Activated T-helper 2 cell treated with anti-CD3 and anti-CD28 coated beads, Interferon-gamma antibody, Interleukin-2, Interleukin-4, amounts not matched to agents 10 μg/mL and 5 μg/mL and 100 μg/mL, durations not matched to agents 14 hours and 24 hours and 36 hours (primary cell): ENCODE results near the gene UQCC2. TPM values are rescaled to one million over a fixed set of nuclear protein-coding genes. Genes with fewer than 3 reads are reported as not detected.

ENCODE experiments used
- DNase-seq: peaks from one replicate; pipeline ENCODE4 v3.0.0; 2021; ENCODE audit warnings: low spot score
- H3K27ac Mint-ChIP-seq: one replicate; pipeline ENCODE4 v1.8.0; 2021; ENCODE audit warnings: mixed read lengths
- H3K27me3 Mint-ChIP-seq: one replicate; pipeline ENCODE4 v1.8.0; 2021; ENCODE audit warnings: low read depth, mixed read lengths
- H3K36me3 Mint-ChIP-seq: one replicate; pipeline ENCODE4 v1.8.0; 2021; ENCODE audit warnings: low read depth, mixed read lengths
- H3K4me1 Mint-ChIP-seq: one replicate; pipeline ENCODE4 v1.8.0; 2021; ENCODE audit warnings: low read depth, mixed read lengths
- H3K4me3 Mint-ChIP-seq: one replicate; pipeline ENCODE4 v1.8.0; 2021; ENCODE audit warnings: low read depth, mild to moderate bottlenecking, moderate library complexity, mixed read lengths
- H3K9me3 Mint-ChIP-seq: one replicate; pipeline ENCODE4 v1.8.0; 2021; ENCODE audit warnings: mixed read lengths
- intact Hi-C: fragments of 100-400 bp; cut with micrococcal nuclease; formaldehyde crosslinking; loops from one replicate; pipeline ENCODE4 v1.15.1; 2023
- total RNA-seq: library from RNA; stranded (reverse); gene quantifications from 2 replicates; pipeline ENCODE4 v1.2.3, GENCODE V29; 2022

UQCC2 gene
- total RNA-seq, 1 donor from 2014 or later, result 136 TPM

DNA sequence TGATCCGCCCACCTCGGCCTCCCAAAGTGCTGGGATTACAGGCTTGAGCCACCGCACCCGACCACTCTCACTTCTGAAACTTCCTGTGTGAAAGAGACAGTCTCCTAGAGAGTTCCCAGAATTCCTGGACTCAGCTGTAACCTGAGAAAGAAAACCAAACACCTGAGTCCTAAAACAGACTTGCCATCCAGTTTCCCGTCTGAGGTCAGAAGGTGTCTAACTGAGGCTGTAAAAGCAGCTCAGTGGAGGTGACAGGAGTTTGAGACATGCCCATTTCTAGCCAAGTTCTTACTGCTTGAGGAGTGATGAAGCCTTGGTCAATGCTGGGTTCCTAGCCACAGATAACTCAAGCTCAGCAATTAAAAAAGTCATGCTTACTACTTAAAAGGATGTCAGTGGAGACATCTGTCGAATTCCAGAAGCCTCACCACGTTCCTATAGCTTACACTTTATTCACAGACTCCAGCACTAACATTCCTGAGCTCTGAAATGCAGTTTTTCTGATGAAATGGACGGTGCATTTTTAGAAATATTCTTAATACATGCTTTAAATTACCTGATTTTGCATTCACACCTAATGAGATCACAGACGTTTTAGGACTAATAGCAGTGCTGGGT, 6.1 kb downstream of the UQCC2 start:
- no peak for DNase-seq
- Mint-ChIP-seq H3K36me3 (peaks cover 59% of the 10 kb centered on the region), H3K27ac (no peak overlapping the region), H3K27me3 (no peaks in the 10 kb centered on the region), H3K4me3 (no peak overlapping the region), H3K4me1 (peaks cover 27% of the 10 kb centered on the region), H3K9me3 (no peaks in the 10 kb centered on the region)
- intact Hi-C loops, result no loop called here

DNA sequence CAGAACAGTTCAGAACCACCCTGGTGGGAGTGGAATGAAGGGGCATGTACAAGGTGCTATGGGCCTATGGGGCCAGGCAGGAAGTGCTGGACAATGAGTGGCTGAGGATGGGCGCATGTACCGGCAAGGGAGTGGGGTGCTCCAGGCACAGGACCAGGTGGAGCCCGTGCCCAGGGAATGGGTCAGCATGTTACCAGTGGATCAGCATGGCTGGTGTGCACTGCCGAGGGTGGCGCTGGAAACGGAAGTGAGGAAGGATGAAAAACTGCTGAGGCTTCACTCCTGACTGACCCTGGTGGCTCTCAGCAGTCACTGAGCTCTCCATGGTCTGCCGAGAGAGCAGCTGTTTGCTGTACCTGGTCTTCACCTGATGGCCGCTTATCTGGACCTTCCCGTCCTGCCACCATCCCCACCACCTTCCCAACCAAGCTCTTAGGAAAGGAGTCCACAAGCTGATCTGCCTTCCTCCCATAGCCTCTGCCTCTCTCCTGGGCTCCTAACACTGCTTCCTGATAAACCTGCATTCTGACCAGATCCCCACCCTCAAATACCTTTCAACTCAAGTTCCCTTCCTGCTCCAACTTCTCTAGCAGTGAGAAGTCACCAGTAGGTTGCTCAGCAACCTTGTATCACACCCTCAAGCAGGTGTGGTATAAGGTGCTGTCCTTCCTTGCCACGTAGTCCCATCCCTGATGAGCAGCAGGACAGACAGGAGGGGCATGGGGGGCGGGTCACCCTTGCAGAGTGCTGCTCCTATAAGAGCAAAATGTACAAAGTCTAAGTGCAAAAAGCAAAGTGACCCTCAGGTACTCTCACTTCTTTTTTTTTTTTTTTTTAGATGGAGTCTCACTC, 7.1 kb downstream of the UQCC2 start:
- no peak overlapping the region for H3K4me3 Mint-ChIP-seq
- intact Hi-C loops, result no loop called here
- no peaks in the 10 kb centered on the region for H3K9me3 Mint-ChIP-seq
- H3K27ac Mint-ChIP-seq, result no peak overlapping the region
- no peak for DNase-seq
- H3K4me1 Mint-ChIP-seq, result peaks cover 28% of the 10 kb centered on the region
- H3K36me3 Mint-ChIP-seq, result peaks cover 57% of the 10 kb centered on the region
- no peaks in the 10 kb centered on the region for H3K27me3 Mint-ChIP-seq

DNA sequence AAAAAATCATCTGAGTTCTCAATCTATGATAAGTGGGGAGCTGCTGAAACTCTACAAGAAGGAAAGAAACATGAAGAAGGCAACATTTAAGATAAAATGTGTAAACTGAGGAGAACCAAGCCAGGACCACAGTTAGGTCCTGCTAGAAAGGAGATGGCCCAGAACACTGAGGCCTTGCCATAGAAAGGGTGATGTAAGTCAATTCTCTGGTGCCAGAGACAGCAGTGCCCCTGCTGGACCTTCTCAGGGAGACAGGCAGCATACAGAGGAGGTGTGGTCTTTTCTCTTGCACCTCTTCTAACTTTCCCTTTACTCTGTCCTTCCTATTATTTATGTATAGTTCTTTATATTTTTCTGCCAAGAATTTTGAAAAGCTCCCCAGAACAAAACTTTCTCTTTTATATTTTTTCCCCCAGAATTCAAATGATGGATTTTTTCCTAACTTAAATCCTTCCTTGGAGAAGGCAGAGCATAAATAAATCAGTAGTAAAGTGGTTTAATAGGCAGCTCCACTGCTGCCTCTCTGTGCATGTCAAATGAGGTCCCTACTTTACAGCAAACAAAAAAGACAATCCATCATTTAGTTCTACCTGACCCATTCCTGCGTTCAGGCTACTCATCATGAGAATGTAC, 9.0 kb downstream of the UQCC2 start:
- H3K27me3 Mint-ChIP-seq, result no peaks in the 10 kb centered on the region
- H3K36me3 Mint-ChIP-seq, result peaks cover 56% of the 10 kb centered on the region
- intact Hi-C loops, result no loop called here
- H3K27ac Mint-ChIP-seq, result peak overlapping the region; percentile 38
- no peaks in the 10 kb centered on the region for H3K9me3 Mint-ChIP-seq
- peaks cover 22% of the 10 kb centered on the region for H3K4me1 Mint-ChIP-seq
- no peak overlapping the region for H3K4me3 Mint-ChIP-seq
- DNase-seq, result no peak

DNA sequence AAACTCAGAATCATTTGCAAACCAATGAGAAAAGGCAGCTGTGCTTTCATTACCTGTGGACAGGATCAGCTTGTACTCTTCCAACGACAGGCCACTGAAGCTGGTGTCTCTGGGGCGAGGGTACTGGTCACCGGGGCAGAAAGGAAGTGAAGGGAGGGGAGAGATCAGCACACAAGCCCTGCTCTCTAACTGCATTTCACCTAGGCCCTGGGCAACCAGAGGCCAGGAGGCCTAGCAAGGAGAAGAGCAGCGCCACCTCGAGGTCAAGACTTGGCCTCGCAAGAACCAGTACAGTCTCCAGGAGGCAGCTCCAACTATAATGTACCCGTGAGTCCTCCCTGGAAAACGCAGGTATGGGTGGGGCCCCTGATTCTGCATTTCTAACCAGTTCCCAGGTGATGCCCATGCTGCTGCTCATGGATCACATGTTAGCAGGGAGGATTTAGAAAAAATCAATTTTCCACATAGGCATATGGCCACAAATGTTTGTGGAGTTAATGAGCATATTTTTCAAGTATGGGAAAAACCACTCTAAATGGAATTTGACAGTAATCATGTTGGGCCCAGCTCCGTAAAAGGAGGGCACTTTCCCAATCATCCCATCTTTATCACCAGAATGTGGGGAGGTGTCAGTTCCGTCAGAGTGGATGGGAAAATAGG, 11.0 kb downstream of the UQCC2 start:
- Mint-ChIP-seq H3K36me3 (peaks cover 58% of the 10 kb centered on the region), H3K4me1 (peaks cover 37% of the 10 kb centered on the region), H3K4me3 (peak overlapping the region; percentile 15), H3K9me3 (no peaks in the 10 kb centered on the region), H3K27me3 (no peaks in the 10 kb centered on the region), H3K27ac (peak overlapping the region; percentile 86)
- intact Hi-C loops, result loop anchor here (1.0 kb wide), 2 partner anchors 111 to 115 kb away; no protein-coding TSS in a partner anchor
- peak; percentile 66 for DNase-seq

DNA sequence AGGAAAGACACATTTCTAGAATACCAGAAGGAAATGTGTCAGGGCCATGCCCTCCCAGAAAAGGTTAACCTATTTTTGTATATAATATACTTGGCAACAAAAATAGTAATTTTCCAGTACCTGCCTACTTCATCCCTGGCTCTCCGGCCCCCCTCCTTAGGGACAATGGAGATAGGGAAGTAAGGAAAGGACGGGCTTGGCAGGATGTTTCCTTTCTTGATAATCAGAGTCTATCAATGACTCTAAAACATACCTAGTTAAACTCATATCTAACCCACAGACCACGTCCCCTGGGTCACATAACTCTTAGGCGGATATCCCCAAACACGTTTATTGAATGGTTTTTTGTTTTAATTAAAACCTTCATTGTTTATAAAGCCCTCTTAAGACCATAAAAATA, 11.8 kb downstream of the UQCC2 start:
- peaks cover 44% of the 10 kb centered on the region for H3K4me1 Mint-ChIP-seq
- intact Hi-C loops, result loop anchor here (1.0 to 10.0 kb wide), 5 partner anchors 110 to 1502 kb away; partner anchors contain the start of genes CUTA, PHF1 and ZBTB9
- H3K36me3 Mint-ChIP-seq, result peaks cover 66% of the 10 kb centered on the region

DNA sequence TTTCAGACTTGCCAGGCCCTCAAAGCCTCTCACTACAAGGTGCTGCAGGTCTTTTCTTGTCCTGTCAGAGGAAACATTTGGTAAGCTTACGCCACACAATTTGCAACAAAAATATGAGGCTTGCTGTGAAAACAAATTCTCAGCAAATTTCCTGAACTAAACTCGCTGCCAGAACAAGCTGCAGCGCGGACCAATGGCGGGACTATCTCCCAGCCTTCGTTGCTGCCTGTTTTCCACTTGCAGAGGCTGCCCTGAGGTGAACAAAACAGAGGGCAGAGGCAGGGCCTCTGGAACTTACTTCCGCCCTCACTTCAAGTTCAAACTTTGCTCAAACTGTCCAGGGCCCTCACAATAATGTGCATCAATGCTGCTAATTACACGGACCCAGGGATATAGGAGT, 12.4 kb downstream of the UQCC2 start:
- H3K27ac Mint-ChIP-seq, result peak overlapping the region; percentile 51
- peaks cover 68% of the 10 kb centered on the region for H3K36me3 Mint-ChIP-seq
- no peaks in the 10 kb centered on the region for H3K27me3 Mint-ChIP-seq
- H3K4me1 Mint-ChIP-seq, result peaks cover 50% of the 10 kb centered on the region
- H3K9me3 Mint-ChIP-seq, result no peaks in the 10 kb centered on the region
- intact Hi-C loops, result loop anchor here (5.0 to 10.0 kb wide), 3 partner anchors 244 to 1502 kb away; partner anchors contain the start of genes CUTA, PHF1 and ZBTB9
- no peak for DNase-seq
- no peak overlapping the region for H3K4me3 Mint-ChIP-seq

More for the DNA sequence above, 11.8 kb downstream of the UQCC2 start:
- H3K4me3 Mint-ChIP-seq, result no peak overlapping the region
- H3K9me3 Mint-ChIP-seq, result no peaks in the 10 kb centered on the region
- no peaks in the 10 kb centered on the region for H3K27me3 Mint-ChIP-seq
- no peak for DNase-seq
- peak overlapping the region; percentile 86 for H3K27ac Mint-ChIP-seq

DNA sequence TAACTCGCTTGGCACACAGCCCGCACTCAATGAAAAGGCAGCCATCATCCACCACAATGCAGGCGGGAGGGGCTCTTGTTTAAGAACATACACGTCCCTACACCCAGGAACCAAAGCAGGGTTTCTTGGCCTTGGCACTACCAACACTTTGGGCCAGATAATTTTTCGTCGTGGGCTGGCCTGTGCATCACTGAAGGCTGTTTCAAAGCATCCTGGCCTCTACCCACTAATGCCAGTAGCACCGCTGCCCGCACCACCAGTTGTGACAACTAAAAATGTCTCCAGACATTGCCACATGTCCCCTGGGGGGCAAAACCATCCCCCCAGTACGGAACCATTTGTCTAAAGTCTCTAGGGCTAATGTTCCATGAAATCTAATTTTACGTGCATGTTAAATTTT, 13.0 kb downstream of the UQCC2 start:
- no peaks in the 10 kb centered on the region for H3K9me3 Mint-ChIP-seq
- H3K4me1 Mint-ChIP-seq, result peaks cover 56% of the 10 kb centered on the region
- DNase-seq, result no peak
- no peaks in the 10 kb centered on the region for H3K27me3 Mint-ChIP-seq
- H3K36me3 Mint-ChIP-seq, result peaks cover 71% of the 10 kb centered on the region
- H3K4me3 Mint-ChIP-seq, result no peak overlapping the region
- no peak overlapping the region for H3K27ac Mint-ChIP-seq
- intact Hi-C loops, result loop anchor here (5.0 to 10.0 kb wide), 3 partner anchors 244 to 1501 kb away; partner anchors contain the start of genes CUTA, PHF1 and ZBTB9

DNA sequence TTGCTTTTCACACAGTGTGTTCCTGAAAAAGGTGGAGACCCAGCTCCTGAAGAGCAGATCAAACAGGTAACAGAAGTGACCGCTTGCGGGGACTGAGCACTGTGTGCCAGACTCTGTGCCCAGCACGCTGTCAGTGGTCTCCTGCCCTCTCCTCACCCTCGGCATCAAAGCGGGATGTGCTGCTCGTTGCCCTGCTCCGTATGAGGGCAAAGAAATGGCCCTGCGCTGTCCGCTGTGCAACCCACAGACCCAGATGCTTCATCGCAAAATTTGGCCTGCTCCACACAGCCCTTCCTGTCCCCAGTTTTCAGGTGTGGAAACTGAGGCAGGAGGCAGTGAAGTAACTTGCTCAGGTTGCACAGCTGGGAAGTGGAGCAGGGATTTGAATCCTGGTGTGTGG, 13.7 kb downstream of the UQCC2 start:
- H3K27me3 Mint-ChIP-seq, result no peaks in the 10 kb centered on the region
- DNase-seq, result no peak
- H3K36me3 Mint-ChIP-seq, result peaks cover 72% of the 10 kb centered on the region
- peaks cover 62% of the 10 kb centered on the region for H3K4me1 Mint-ChIP-seq
- H3K27ac Mint-ChIP-seq, result peak overlapping the region; percentile 91
- H3K9me3 Mint-ChIP-seq, result no peaks in the 10 kb centered on the region
- intact Hi-C loops, result loop anchor here (5.0 to 10.0 kb wide), 3 partner anchors 243 to 1501 kb away; partner anchors contain the start of genes CUTA, PHF1 and ZBTB9
- no peak overlapping the region for H3K4me3 Mint-ChIP-seq

DNA sequence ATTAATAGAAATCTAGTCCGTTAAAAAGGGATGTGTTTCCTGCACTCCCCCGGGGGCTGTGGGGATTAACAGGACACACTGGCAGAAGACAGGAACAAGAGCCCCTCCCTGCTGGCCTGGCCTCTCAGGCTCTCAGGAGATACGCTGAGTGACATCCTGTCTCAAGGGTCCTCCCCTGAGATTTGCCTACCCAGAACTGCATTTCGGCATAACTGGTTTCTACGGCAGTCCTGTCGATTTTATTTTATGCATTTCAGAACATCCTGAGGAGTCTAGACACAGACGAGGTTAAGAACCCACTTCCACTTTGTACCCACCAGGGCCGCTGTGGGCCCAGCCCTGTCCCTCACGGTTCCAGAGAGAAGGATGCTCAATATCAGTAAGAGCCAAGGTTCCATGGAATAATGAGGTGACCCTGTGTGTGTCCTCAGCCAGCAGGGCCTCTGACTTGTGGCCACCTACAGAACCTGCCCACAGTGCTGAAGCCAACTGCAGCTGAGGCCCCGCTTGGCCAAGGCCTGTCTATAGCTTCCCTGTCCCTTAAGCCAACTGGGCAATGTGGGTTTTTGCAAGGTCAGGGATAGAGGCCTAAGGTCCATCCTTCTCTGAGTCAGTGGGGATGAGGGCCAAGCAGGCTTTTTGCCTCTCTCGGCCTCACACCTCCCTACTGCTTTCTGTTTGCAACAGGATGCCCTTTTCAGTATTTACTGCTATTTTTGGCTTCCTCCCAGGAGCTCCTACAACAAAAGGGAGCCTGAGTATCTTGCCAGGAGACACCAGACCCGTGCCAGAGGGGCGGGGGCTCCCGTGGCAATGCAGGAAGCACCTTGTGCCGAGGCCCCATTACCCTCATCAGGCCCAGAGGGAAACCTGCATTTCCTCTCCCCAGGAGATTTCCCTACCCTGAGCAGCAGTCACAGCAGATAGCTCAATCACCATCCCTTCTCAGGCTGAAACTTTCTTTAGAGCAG, 14.7 kb downstream of the UQCC2 start:
- intact Hi-C loops, result loop anchor here (5.0 to 10.0 kb wide), 3 partner anchors 242 to 1500 kb away; partner anchors contain the start of genes CUTA, PHF1 and ZBTB9
- H3K9me3 Mint-ChIP-seq, result no peaks in the 10 kb centered on the region
- peaks cover 77% of the 10 kb centered on the region for H3K36me3 Mint-ChIP-seq
- no peaks in the 10 kb centered on the region for H3K27me3 Mint-ChIP-seq
- peak overlapping the region; percentile 49 for H3K4me3 Mint-ChIP-seq
- DNase-seq, result no peak
- peaks cover 70% of the 10 kb centered on the region for H3K4me1 Mint-ChIP-seq
- peak overlapping the region; percentile 91 for H3K27ac Mint-ChIP-seq

DNA sequence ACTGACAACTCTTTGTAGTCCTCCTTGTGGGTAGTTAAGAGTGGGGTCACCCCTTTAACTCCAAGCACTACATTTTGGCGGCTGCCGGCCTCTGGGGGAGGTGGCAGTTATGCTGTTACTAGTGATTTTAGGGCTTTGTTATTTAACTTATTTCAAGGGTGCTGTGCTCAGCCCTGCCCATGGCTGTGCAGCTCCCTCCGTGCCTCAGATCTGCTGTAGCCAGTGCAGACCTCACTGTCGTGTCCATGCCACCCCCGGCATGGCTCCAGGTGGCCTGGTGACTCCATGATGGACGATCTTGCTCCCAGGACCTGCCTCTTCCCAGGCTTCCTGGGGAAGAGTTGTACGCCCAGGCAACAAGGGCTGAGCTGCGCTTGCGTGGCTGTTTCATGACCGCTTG, 15.4 kb downstream of the UQCC2 start:
- Mint-ChIP-seq H3K36me3 (peaks cover 78% of the 10 kb centered on the region), H3K4me3 (no peak overlapping the region), H3K9me3 (no peaks in the 10 kb centered on the region), H3K27me3 (no peaks in the 10 kb centered on the region), H3K27ac (peak overlapping the region; percentile 91), H3K4me1 (peaks cover 73% of the 10 kb centered on the region)
- DNase-seq, result no peak
- intact Hi-C loops, result loop anchor here (5.0 to 10.0 kb wide), 3 partner anchors 241 to 1499 kb away; partner anchors contain the start of genes CUTA, PHF1 and ZBTB9

DNA sequence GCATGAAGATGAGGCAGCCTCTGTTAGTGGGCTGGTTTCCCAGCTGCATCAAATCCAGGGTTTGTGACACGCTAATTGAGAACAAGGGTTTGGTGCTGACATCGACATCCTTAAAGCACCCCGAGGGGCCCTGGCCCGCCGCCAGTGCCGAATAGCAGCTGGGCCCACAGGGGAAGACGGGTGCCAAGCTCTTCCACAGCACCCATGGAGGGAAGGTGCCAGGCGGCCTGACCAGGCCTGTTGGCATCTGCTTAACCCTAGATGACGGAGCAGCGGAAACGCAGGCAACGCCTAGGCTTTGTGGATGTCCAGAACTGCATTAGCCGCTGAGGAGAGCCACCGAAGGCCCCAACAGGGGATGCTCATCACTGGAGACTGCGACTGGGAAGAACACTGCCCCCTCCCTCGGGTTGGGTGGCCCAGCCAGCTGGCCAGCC, 16.0 kb downstream of the UQCC2 start:
- DNase-seq, result no peak
- intact Hi-C loops, result loop anchor here (5.0 to 10.0 kb wide), 3 partner anchors 241 to 1498 kb away; partner anchors contain the start of genes CUTA, PHF1 and ZBTB9

More for the DNA sequence above, 16.0 kb downstream of the UQCC2 start:
- peaks cover 72% of the 10 kb centered on the region for H3K4me1 Mint-ChIP-seq
- H3K36me3 Mint-ChIP-seq, result peaks cover 81% of the 10 kb centered on the region
- no peaks in the 10 kb centered on the region for H3K27me3 Mint-ChIP-seq
- no peaks in the 10 kb centered on the region for H3K9me3 Mint-ChIP-seq
- H3K4me3 Mint-ChIP-seq, result no peak overlapping the region
- H3K27ac Mint-ChIP-seq, result peak overlapping the region; percentile 91
